ENCODE results near the gene AIFM3.

AIFM3 gene

DNA sequence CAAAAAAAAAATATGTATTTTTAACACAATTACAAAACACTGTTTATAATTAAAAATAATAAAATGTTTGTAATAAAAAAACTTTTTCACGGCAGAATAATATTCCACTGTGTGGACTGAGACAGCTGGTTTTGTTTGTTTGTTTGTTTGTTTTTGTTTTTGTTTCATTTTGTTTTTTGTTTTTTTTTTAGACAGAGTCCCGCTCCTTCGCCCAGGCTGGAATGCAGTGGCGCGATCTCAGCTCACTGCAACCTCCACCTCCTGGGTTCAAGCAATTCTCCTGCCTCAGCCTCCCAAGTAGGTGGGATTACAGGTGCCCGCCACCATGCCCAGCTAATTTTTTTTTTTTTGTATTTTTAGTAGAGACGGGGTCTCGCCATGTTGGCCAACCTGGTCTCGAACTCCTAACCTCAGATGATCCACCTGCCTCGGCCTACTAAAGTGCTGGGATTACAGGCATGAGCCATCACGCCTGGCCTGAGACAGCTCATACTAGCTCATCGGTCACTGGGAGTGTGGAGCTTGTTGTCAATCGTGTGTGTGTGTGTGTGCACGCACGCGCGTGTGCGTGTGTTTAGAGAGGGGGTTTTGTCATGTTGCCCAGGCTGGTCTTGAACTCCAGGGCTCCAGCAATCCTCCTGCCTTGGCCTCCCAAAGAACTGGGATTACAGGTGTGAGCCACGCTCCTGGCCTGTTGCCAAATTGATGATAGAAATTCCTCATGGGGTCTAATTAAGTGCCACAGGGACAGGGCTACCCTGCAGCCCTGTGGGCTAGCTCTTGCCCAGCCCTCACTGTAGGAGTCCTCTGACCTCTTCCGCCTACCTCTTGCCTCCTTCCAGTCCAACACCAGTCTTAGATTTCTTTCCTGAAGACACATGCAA, 7.2 kb upstream of the AIFM3 start:
- DNase-seq, result no peak

DNA sequence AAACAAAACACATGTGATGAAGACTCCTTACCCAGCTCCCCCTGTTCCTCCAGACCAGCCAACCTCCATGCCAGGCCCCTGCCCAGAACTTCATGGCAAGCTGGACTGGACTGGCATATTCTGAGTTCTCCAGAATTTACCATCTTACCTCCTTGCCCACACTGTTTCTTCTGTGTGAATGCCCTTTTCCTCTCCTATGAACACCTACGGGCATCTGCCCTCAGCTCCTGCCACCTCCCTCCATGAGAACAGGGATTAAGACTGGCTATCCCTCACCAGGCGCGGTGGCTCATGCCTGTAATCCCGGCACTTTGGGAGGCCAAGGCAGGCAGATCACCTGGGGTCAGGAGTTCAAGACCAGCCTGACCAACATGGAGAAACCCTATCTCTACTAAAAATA, 6.4 kb upstream of the AIFM3 start:
- no peak for DNase-seq

DNA sequence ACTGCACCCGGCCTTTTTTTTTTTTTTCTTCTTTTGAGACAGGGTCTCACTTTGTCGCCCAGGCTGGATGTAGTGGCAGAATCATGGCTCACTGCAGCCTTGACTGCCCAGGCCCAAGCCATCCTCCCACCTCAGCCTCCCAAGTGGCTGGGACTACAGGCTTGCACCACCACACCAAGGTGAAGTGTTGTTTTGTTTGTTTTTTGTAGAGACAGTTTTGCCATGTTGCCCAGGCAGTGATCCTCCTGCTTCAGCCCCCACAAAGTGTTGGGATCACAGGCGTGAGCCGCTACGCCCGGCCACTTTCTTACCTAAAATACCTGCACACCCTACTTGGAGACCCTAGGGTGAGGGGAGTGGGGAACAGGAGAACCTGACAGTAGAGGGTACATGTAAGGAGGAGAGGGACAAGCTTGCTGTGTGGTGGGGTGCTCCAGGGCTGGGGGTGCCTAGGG, 4.5 kb upstream of the AIFM3 start:
- no peak for DNase-seq

DNA sequence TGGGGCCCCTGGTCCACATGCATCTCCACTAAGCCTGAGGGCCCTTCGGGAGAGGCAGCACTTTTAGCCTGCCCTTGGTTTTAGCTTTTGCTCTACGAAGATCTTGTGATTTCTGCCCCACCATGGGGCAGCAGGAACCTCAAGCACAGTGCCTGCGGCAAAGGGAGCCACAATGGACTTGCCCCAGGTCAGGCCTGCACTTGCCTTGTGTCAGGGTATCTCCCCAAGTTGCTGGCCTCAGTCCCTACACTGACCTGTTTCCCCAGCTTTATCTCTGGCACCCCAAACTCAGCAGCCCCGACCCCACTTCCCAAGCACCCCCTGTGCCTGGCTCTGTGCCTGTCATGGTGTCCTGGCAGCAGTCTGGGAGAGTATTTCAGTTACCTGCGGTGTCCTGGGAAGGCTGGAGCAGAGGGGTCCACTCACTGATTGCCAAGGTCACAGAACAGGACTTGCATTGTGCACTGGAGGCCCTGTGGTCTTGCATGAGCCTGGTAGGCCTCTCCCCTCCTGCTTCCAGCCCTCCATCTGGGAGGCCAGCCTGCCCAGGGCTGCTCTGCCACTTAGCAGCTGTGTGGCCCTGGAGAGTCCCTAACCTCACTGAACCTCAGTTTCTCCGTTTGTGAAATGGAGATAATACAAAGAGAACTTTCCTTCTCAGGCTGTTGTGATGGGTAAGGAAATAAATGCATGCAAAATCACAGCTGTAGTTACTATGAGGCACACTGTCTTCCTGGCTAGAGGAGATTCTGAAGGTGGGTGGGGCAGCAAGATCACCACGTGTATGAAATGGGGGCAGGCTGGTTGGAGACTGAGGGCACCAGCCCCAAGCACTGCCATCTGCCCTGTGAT, 3.6 kb upstream of the AIFM3 start:
- no peak for DNase-seq

DNA sequence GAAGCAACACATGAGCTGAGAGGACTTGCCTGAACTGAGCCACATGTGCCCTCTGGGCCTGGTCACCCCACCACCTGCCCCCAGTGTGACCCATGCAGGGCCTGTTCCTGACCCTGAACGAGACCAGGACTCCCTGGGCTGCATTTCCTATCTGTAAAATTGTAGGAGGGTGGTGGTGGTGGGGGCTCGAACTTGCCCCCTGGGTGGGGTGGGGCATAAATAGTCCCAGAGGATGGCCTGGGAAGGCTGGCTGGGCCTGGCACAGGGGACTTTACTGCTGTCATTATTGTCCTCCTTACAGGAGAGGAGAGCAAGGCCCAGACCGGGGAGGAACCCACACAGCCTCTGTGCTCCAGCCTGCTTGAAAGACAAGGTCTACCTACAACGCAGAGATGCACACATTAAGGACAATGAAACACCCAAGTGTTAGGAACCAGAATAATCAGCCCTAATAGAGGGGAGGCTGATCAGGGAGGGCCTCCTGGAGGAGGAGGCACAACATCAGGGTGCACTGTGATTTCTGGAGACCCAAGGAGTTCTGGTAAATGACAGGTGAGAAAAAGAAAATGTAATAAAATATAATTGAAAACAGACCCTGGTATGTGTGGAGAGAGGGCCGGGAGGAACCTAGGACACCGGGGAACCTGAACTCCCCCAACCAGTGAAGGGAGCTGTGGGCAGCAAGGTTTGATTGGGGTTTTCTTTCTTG, 2.8 kb upstream of the AIFM3 start:
- no peak for DNase-seq

DNA sequence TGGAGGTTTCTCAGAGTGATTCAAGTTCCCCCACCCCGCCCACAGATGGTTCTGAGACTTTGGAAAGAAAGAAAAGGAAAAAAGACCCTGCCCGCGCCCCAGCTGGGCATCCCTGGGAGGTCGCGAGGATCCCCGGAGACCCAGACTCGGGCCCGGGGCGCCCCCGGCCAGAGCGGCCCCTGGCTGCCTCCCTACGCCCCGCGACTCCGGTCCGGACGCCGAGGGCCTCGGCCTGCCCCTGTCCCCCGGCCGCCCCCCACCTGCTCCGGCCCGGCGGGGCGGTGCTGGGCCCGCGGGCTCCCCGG, 2.3 kb upstream of the AIFM3 start:
- DNase-seq, result no peak

DNA sequence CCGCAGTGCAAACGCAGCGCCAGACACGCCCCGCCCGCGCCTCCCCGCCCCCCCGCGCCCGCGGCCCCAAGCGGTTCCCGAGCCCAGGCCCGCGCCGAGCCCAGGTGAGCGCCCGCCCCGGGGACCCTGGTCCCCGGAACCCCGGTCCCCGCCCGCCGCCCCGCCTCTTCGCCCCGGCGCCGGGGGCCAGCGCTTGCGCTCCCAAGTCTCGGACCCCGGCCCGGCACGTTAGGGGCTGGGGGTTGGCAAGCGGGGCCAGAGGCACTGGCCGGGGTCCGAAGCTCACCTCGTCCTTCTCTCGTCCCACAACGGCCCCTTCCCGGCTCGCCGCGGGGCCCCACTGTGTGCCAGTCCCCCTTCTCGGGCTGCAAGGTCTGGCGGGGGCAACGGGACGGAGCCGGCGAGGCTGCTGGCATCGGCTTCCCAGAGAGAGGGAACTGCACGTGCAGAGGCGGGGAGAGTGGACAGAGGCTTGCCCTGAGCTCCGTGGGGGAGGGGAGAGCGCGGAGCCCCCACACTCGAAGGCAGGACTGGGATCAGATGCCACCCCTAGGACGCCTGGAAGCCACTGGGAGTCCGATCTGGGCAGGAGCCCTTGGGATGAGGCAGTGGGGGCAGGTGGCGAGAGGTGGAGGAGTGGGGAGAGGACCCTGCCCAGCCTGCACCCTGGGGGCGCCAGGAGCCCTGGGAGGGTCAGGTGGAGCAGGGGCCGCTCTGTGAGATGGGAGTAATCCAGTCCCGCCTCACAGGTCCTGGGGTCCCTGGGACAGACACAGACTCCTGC, 1.8 kb upstream of the AIFM3 start:
- no peak for DNase-seq

DNA sequence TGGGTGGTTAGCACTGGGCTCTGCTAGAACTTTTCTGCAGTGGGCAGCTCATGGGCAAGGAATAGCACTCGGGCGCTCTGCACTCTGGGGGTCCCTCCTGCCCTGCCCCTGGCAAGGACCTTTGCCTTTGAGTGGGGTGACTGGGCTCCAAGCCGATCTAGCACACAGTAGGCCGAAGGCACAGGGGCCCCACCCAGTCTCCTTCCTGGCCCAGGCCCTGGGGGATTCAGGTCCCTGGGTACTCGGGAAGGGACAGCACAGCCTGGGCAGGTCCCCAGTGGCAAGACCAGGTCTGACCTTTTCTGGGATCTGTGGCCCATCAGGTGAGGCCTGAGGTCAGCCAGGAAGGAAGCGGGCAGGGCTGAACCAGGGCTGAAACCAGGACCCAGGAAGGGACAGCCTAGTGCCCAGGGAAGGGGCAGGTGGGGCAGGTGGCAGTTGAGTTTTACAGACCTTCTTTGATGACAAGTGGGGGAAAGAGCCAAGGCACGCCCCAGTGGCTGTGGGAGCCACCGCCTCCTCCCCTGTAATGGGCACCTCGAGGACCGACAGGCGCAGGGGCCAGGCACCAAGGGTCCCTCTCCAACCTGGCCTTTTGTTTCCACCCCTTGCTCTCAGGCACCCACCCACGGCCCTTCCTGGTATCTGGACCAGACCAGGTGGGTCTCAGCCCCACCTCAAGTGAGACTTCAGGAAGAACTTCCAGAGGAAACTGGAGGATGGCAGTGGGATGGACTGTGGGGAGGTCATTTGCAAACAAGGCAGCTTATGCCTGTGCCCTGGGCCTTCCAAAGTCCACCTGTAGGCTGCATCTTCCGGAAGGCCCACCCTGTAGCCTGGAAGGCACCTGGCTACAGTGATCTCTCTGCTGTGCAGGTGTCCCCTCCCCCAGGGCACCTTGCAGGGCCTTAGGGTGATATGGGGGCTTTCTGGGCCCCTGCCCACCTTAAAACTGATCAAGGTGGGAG, 883 bp upstream of the AIFM3 start:
- no peak for DNase-seq

DNA sequence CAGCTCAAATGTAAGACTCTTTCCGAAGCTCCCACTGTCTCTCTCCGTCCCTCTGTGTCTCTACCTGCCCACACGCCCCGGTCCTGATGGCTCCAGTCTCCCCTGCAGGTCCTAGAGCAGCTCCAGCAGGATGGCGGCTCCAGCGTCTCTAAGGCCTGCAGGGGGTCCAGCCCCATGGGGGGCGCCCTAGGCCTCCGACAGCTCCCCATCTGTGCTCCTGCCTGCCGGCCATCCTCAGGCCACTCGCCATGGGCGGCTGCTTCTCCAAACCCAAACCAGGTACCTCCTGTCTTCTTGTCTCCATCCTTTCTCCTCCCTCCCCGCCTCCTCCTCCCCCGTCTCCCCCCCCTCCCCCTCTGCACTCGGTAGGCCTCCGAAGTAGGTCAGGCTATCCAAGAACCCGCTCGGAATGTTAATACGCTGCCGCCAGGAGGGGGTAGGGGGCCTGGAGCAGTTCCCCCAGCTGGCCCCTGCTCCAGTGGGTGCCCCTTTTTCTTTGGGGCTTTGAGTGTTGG, 699 bp downstream of the AIFM3 start:
- no peak for DNase-seq

DNA sequence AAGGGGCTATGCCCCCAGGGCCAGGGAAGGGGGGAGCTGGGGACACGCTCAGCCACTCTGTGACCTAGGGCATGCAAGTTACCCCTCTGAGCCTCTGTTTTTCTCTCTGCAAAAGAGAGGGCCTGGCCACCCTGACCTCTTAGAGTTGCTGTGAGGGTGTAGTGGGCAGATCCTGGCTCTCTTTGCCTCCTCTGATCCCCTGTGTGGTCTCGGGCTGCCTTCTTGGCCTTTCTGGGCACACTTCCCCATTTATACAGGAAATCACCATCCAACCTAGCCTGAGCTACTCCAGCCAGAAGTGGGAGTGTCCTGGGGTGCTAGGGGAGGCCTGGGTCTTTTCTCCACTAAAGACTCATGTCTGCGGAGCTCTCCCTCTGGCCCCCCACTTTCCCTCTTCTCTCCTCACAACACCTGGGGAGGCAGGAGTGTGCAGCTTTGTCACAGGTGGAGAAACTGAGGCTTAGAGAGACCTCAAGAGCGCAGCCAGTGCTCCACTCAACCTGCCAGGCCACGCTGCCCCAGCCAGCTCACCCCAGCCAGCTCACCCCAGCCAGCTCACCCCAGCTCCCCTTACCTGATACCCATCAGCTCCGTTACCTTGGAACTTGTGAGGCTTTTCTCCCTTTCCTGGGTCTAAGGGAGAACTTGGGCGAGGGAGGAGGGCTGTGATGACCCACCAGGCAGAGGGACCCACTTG, 1.4 kb downstream of the AIFM3 start:
- no peak for DNase-seq

DNA sequence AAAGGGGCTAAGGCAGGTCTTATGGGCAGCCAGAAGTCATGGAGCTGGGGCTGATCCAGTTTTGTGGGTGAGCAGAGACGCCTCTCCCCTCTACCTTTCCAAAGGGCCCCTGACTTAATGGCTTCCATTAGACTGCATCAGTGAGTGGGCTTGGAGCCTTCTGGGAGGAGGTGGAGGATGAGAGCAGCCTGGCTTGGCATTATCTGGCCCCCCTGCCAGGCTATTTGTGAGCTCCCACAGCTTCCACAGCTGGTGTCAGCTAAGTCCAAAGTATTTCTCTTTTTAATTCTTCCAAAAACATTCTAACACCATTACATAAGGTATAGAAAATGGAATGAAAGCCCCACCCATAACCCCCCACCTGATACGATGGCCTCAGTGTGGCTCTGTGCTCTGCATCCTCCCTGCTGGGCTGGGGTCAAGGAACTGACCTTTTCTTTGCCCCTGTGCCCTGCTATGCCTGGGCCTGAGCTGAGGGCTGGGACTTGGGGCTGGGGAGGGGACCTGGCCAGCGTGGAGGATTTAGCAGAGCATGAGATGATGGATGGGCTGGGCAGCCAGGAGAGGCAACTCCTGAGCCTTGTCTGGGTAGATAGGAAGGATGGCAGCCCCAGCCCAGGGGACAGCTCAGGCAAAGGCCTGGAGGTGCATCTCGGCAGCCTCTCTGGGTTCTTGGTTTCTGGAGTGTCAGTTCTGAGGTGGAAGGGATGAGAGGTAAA, 4.0 kb downstream of the AIFM3 start:
- DNase-seq, result no peak

DNA sequence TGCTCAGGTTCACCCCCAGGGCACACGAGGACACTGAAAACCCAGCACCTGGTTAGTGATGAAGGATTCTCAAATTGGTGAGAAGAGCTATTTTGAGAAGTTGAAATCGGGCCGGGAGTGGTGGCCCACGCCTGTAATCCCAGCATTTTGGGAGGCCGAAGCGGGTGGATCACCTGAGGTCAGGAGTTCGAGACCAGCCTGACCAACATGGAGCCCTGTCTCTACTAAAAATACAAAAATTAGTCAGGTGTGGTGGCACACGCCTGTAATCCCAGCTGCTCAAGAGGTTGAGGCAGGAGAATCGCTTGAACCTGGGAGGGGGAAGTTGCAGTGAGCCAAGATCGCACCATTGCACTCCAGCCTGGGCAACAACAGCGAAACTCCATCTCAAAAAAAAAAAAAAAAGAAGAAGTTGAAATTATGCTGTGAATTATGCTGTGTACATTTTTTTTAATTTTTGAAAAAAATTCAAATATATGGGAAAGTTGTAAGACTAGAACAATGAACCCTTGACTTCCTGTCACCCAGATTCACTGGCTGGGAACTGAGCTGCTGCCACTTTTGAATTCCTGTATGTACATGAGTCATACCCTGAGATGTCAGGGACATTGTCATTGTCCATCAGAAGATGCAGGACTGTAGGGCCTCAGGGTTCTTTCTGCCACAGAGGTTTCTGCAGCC, 5.1 kb downstream of the AIFM3 start:
- DNase-seq, result peak; percentile 77

DNA sequence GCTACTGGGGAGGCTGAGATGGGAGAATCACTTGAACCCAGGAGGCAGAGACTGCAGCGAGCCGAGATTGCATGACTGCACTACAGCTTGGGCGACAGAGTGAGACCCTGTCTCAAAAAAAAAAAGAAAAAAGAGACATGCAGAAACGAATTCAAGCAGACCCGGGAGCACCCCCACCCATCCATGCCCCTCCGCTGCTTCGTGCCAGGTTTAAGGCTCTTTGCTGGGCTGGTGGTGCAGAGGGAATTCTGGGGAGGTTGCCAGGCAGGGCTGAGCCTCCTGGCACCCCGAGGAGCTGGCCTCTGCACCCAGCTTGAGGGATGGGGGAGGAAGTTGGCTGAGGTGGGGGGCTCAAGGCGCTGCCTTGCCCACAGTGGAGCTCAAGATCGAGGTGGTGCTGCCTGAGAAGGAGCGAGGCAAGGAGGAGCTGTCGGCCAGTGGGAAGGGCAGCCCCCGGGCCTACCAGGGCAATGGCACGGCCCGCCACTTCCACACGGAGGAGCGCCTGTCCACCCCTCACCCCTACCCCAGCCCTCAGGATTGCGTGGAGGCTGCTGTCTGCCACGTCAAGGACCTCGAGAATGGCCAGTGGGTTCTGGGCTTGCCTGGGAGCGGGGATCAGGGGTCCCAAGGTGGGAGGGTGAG, 6.0 kb downstream of the AIFM3 start:
- no peak for DNase-seq

DNA sequence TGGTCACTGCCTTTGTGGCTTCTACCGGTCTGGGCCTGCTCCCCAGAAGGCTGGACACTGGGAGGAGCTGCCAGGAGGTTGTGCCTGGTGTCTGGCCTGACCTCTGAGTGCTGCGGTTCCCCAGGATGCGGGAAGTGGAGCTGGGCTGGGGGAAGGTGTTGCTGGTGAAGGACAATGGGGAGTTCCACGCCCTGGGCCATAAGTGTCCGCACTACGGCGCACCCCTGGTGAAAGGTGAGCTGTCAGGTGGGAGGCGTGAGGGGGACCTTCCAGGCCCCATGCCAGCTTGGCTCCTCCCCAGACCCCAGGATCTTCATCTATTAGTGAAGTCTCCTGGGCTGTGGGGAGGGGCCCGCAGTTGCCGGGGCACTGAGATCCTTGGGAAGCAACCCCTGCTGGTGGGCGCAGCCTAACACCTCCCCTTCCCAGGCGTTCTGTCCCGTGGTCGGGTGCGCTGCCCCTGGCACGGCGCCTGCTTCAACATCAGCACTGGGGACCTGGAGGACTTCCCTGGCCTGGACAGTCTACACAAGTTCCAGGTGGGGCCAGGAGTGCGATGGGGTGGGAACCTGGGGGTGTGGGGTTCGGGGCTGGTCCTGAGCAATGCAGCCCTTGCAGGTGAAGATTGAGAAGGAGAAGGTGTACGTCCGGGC, 6.7 kb downstream of the AIFM3 start:
- DNase-seq, result no peak

DNA sequence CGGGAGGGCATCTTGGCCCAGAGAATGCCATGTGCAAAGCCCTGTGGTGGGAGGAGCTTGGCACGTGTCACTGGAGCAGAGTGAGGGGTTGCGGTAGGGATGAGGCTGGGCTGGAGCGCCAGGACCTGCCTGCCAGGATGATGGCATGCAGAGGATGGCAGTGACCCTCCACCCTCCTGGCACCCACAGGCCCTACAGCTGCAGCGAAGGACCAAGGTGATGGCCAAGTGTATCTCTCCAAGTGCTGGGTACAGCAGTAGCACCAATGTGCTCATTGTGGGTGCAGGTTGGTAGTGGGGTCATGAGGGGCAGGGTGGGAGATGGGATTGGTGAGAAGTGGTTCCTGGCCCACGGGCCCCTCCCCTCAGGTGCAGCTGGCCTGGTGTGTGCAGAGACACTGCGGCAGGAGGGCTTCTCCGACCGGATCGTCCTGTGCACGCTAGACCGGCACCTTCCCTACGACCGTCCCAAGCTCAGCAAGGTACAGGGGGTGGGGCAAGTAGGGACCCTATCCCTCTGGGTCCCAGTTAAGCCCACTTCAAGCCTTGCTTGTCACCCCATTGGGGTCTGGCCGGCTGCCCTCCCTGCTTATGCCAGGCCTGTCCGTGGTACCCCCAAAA, 7.4 kb downstream of the AIFM3 start:
- DNase-seq, result no peak

DNA sequence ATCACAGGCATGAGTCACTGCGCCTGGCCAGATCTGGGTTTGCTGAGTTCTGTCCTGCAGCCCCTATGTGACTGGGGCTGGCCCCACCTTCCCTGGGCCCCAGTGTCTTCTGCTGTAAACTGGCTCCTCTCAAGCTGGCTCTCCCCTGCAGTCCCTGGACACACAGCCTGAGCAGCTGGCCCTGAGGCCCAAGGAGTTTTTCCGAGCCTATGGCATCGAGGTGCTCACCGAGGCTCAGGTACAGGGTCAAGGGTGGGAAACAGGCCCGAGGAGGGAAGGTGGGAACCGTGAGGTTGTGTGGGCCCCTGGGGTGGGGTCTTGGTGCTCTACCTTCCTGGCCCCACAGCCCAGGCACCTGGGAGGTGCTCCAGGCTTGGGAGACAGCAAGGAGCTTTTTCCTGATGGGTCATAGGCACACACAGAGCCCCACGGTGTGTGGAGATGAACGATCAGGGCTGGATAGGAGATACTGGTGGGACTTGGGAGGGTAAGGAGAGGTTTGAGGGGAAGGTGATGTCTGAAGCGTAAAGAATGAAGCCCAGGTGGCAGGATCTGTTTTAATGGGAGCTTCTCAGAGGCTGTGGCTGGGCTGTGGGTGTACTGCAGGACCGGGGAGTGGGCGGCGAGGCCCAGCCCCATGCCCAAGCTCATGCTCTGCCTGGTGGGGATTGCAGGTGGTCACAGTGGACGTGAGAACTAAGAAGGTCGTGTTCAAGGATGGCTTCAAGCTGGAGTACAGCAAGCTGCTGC, 8.7 kb downstream of the AIFM3 start:
- DNase-seq, result no peak

DNA sequence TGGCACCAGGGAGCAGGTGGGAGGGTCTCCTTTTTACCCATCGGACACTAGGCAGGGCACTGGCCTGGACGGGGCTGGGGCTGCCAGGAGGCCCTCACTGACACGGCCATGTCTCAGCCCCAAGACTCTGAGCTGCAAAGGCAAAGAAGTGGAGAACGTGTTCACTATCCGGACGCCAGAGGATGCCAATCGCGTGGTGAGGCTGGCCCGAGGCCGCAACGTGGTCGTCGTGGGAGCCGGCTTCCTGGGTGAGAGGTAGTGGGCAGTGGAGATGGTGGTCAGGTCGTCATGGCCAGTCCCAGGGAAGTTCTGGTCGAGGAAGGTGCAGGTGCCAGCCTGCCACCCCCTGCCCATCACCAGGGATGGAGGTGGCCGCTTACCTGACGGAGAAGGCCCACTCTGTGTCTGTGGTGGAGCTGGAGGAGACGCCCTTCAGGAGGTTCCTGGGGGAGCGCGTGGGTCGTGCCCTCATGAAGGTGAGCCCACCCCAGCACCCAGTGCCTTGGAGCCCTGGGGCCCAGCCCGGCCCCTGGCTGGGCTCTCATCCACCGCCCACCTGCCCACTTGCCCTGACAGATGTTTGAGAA, 9.3 kb downstream of the AIFM3 start:
- no peak for DNase-seq
